ENCODE data around the gene DGKI.

- TF ChIP-seq CTCF (IDR thresholded peaks at IDR 0.05; ENCODE audit: low read length) (no peak), EZH2 (IDR thresholded peaks at IDR 0.05; ENCODE audit: borderline replicate concordance, low read length) (no peak)
These were observed 442.0 kb downstream of the DGKI start for GRCh38 chr7:137404660-137405317.
